ENCODE data around the gene MT1G.

DNA sequence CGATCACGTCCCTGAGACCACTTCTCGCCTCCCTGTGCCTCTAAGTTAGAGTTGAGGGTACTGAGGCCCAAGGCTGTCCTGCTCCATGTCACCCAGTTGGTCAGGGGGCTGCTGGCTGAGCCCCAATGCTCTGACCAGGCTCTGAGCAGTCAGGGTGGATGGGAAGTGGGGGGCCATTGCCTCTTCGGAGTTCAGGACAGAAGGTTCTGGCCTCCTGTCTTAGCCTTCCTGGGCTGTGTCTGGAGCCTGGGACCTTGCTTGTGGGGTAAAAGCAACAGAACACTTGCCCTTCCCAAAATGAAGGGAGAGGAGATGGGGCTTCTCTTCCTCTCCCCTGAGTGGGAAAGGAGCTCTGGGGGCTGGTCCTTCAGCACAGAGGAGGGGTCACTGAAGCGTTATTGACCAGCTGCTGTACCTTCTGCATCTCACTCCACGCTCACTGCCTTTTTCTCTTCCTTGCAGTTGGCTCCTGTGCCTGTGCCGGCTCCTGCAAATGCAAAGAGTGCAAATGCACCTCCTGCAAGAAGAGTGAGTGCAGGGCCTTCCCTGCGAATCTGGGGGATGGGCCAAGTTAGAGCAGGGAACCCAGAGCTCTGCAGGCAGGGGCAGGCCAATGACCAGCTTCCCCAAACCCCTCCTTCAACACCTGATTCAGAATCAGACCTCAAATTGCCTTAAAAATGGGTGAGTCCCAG lies 15.0 kb upstream of the MT1G start:
- TF ChIP-seq, protein P1, sequence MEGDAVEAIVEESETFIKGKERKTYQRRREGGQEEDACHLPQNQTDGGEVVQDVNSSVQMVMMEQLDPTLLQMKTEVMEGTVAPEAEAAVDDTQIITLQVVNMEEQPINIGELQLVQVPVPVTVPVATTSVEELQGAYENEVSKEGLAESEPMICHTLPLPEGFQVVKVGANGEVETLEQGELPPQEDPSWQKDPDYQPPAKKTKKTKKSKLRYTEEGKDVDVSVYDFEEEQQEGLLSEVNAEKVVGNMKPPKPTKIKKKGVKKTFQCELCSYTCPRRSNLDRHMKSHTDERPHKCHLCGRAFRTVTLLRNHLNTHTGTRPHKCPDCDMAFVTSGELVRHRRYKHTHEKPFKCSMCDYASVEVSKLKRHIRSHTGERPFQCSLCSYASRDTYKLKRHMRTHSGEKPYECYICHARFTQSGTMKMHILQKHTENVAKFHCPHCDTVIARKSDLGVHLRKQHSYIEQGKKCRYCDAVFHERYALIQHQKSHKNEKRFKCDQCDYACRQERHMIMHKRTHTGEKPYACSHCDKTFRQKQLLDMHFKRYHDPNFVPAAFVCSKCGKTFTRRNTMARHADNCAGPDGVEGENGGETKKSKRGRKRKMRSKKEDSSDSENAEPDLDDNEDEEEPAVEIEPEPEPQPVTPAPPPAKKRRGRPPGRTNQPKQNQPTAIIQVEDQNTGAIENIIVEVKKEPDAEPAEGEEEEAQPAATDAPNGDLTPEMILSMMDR (IDR thresholded peaks at IDR 0.05; ENCODE audit: low read length), result no peak
- TF ChIP-seq EZH2 (IDR thresholded peaks at IDR 0.05; ENCODE audit: borderline replicate concordance, low read length), result no peak

Data from OCI-LY1 (cell line).